HCT116 (cell line): Measurements from ENCODE around the gene PDE4D. TPM values are rescaled to one million over a fixed set of nuclear protein-coding genes. Genes with fewer than 3 reads are reported as not detected.

ENCODE experiments used
- ATAC-seq: fragments of 200-7000 bp; cut with Tn5 transposase; 2 replicates; pipeline ENCODE4 v1.9.1; 2020; ENCODE audit warnings: mild to moderate bottlenecking, moderate library complexity
- BruUV-seq: library from RNA; stranded (reverse); fragments of 400-500 nt; replicated peaks from 2 replicates; lab custom pipeline; 2021; lab: Mats Ljungman, UMichigan
- CTCF ChIA-PET: fragments of 300-600 bp; sonication (Branson Sonifier 250); formaldehyde crosslinking; loops from one replicate; lab custom pipeline; 2021; ENCODE audit warnings: antibody characterized with exemption; lab: Charles Lee
- POLR2A ChIA-PET: fragments of 300-600, 350-600 bp; sonication (Branson Sonifier 250); formaldehyde crosslinking; loops from one replicate; lab custom pipeline; 2021; ENCODE audit warnings: antibody characterized with exemption; lab: Charles Lee
- RAD21 ChIA-PET, 2 experiments: fragments of 300-600 bp; sonication (Branson Sonifier 250); formaldehyde crosslinking; loops; one replicate each; lab custom pipeline; 2023; ENCODE audit warnings: low total read pairs in 2 of 2; ENCODE audit not compliant: uncharacterized antibody in 2 of 2, unreplicated experiment in 2 of 2, low non-redundant PET in 1 of 2; lab: Charles Lee
- DNase-seq: peaks from one replicate; pipeline ENCODE4 v3.0.0-alpha.2; 2010; ENCODE audit warnings: low read depth, low spot score
- H2AFZ ChIP-seq: fragments of 200-600 bp; shearing (Covaris generic), sonication (generic); 2 replicates; pipeline ENCODE4 v1.6.1; 2017; ENCODE audit warnings: low read depth, mixed run types, mixed read lengths, antibody characterized with exemption, low read length; ENCODE audit not compliant: poor library complexity, severe bottlenecking
- H3K27ac ChIP-seq: 2 replicates; pipeline ENCODE4 v1.5.1; 2012; ENCODE audit warnings: low read depth, low read length
- H3K27me3 ChIP-seq: fragments of 200-600 bp; sonication (generic); 2 replicates; pipeline ENCODE4 v1.6.1; 2016; ENCODE audit warnings: mixed run types, low read length, mixed read lengths; ENCODE audit not compliant: insufficient read depth
- H3K36me3 ChIP-seq, 2 experiments: fragments of 200-500 bp in 1 of 2; fragments of 200-600 bp in 1 of 2; sonication (Bioruptor generic) in 1 of 2; sonication (generic) in 1 of 2; 2 replicates each; pipeline versions ENCODE4 v1.5.1 to v1.6.1; 2014 to 2016; ENCODE audit warnings: low read length in 2 of 2, inconsistent platforms in 1 of 2, mixed read lengths in 1 of 2, mixed run types in 1 of 2; ENCODE audit not compliant: insufficient read depth in 2 of 2, control insufficient read depth in 1 of 2
- H3K4me1 ChIP-seq, 2 experiments: fragments of 200-600 bp in 1 of 2; sonication (generic) in 1 of 2; 2 replicates each; pipeline versions ENCODE4 v1.5.1 to v1.6.1; 2012 to 2017; ENCODE audit warnings: low read length in 2 of 2, inconsistent platforms in 1 of 2, mild to moderate bottlenecking in 1 of 2, mixed read lengths in 1 of 2, mixed run types in 1 of 2, moderate library complexity in 1 of 2; ENCODE audit not compliant: insufficient read depth in 2 of 2, control insufficient read depth in 1 of 2
- H3K4me2 ChIP-seq: fragments of 200-600 bp; sonication (generic); 2 replicates; pipeline ENCODE4 v1.6.1; 2017; ENCODE audit warnings: mixed run types, low read length, mixed read lengths
- H3K4me3 ChIP-seq, 2 experiments: fragments of 200-600 bp in 1 of 2; sonication (generic) in 1 of 2; replicated peaks in 1 of 2; 2 replicates each; pipeline ENCODE4 v1.5.1; 2011 to 2016; ENCODE audit warnings: low read length in 2 of 2, control low read depth in 1 of 2, low read depth in 1 of 2, mild to moderate bottlenecking in 1 of 2, mixed read lengths in 1 of 2, mixed run types in 1 of 2
- H3K79me2 ChIP-seq: fragments of 200-600 bp; sonication (generic); 2 replicates; pipeline ENCODE4 v1.6.1; 2017; ENCODE audit warnings: mild to moderate bottlenecking, mixed run types, low read length, moderate library complexity, mixed read lengths; ENCODE audit not compliant: insufficient read depth
- H3K9ac ChIP-seq: fragments of 200-600 bp; sonication (generic); 2 replicates; pipeline ENCODE4 v1.6.1; 2016; ENCODE audit warnings: low read length, mixed read lengths
- H3K9me2 ChIP-seq: fragments of 200-600 bp; sonication (generic), shearing (Covaris generic); 2 replicates; pipeline ENCODE4 v1.6.1; 2017; ENCODE audit warnings: mixed run types, mild to moderate bottlenecking, moderate library complexity; ENCODE audit not compliant: insufficient read depth
- H3K9me3 ChIP-seq, 2 experiments: fragments of 200-500 bp in 1 of 2; fragments of 200-600 bp in 1 of 2; sonication (Bioruptor generic) in 1 of 2; sonication (generic) in 1 of 2; 2 replicates each; pipeline ENCODE4 v1.6.1; 2014 to 2017; ENCODE audit warnings: low read length in 2 of 2, mixed read lengths in 2 of 2, inconsistent platforms in 1 of 2, low read depth in 1 of 2, mild to moderate bottlenecking in 1 of 2, mixed run types in 1 of 2, moderate library complexity in 1 of 2; ENCODE audit not compliant: control insufficient read depth in 1 of 2, insufficient read depth in 1 of 2
- H4K20me1 ChIP-seq: fragments of 200-600 bp; sonication (generic), shearing (Covaris generic); 2 replicates; pipeline ENCODE4 v1.6.1; 2017; ENCODE audit warnings: mixed run types, mild to moderate bottlenecking, moderate library complexity; ENCODE audit not compliant: insufficient read depth
- CBX3 ChIP-seq: IDR thresholded peaks from 2 replicates; pipeline ENCODE4 v1.6.1; 2012; ENCODE audit warnings: low read depth
- CEBPB ChIP-seq: IDR thresholded peaks from 2 replicates; pipeline ENCODE4 v1.6.1; 2012; ENCODE audit warnings: low read depth
- ELF1 ChIP-seq: IDR thresholded peaks from 2 replicates; pipeline ENCODE4 v1.6.1; 2012; ENCODE audit warnings: low read depth, borderline replicate concordance
- FOSL1 ChIP-seq: IDR thresholded peaks from 2 replicates; pipeline ENCODE4 v1.6.1; 2012; ENCODE audit warnings: low read depth
- JUND ChIP-seq: IDR thresholded peaks from 2 replicates; pipeline ENCODE4 v1.6.1; 2012
- POLR2A ChIP-seq: IDR thresholded peaks from 2 replicates; pipeline ENCODE4 v1.7.0; 2011; ENCODE audit warnings: borderline replicate concordance; ENCODE audit not compliant: insufficient read depth, insufficient read length; ENCODE audit errors: extremely low read depth
- POLR2AphosphoS5 ChIP-seq: IDR thresholded peaks from 2 replicates; pipeline ENCODE4 v1.6.1; 2011; ENCODE audit warnings: mild to moderate bottlenecking, low read depth, low read length, moderate library complexity
- RAD21 ChIP-seq: IDR thresholded peaks from 2 replicates; pipeline ENCODE4 v1.6.1; 2012; ENCODE audit warnings: low read depth, mild to moderate bottlenecking
- SIN3A ChIP-seq: IDR thresholded peaks from 2 replicates; pipeline ENCODE4 v1.6.1; 2012; ENCODE audit warnings: low read depth
- SRF ChIP-seq: IDR thresholded peaks from 2 replicates; pipeline ENCODE4 v1.6.1; 2012; ENCODE audit warnings: low read depth
- TCF7L2 ChIP-seq: IDR thresholded peaks from 2 replicates; pipeline ENCODE4 v1.7.0; 2011; ENCODE audit warnings: borderline replicate concordance, inconsistent platforms; ENCODE audit not compliant: insufficient read depth, insufficient read length; ENCODE audit errors: extremely low read depth
- ZFX ChIP-seq: fragments of 450-650 bp; IDR thresholded peaks from 2 replicates; pipeline ENCODE4 v1.6.1; 2017
- ZNF274 ChIP-seq: fragments of 200-500 bp; sonication (Bioruptor generic); IDR thresholded peaks from 2 replicates; pipeline ENCODE4 v1.6.1; 2014; ENCODE audit warnings: mild to moderate bottlenecking, low read depth, low read length, inconsistent platforms
- intact Hi-C: fragments of 100-400 bp; cut with micrococcal nuclease; formaldehyde crosslinking; loops from 2 replicates; pipeline ENCODE4 v1.10.0; 2022
- total RNA-seq: library from RNA; stranded (reverse); gene quantifications from one replicate; pipeline ENCODE4 v1.2.1, GENCODE V29; 2021; ENCODE audit not compliant: unreplicated experiment
- TF ChIP-seq, protein P1 (sequence below): IDR thresholded peaks from 2 replicates; pipeline ENCODE4 v1.6.1; 2012
- TF ChIP-seq, protein P2 (sequence below): IDR thresholded peaks from 2 replicates; pipeline ENCODE4 v1.6.1; 2012; ENCODE audit warnings: low read depth
- TF ChIP-seq, protein P3 (sequence below), 3 experiments: fragments of 200-600 bp in 1 of 3; sonication (generic) in 1 of 3; IDR thresholded peaks in 2 of 3; conservative IDR thresholded peaks in 1 of 3; 2 replicates each; pipeline ENCODE4 v1.5.1; 2012 to 2017; ENCODE audit warnings: low read depth in 2 of 3, low read length in 2 of 3, antibody characterized with exemption in 1 of 3, borderline replicate concordance in 1 of 3, control low read depth in 1 of 3, mild to moderate bottlenecking in 1 of 3, mixed read lengths in 1 of 3, mixed run types in 1 of 3, moderate library complexity in 1 of 3; ENCODE audit not compliant: insufficient read depth in 1 of 3
- TF ChIP-seq, protein P4 (sequence below): IDR thresholded peaks from 2 replicates; pipeline ENCODE4 v1.6.1; 2012

Gene PDE4D
- total RNA-seq, 1 experiment from 2014 or later: 1.1 TPM

DNA sequence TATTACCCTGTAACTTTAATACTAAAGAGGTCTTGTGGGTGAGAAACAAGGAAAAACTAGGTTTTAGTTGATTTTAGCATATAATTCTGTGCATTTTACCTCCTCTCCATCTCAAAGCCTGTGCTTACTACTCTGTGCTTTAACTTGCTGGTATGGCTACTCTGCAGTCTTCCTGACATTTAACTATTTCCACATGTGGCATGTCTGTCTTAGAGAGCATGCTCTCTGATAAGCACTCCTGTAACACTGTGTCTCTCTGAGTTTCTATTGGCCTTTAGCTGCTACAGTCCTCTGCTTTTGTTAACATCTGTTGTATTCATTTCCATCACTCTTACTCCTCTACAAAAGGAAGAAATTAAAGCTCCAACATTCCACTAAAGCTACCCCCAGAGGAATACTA lies 892.4 kb downstream of the PDE4D start:
- BruUV-seq: no TSS peak
- no peaks in the 10 kb centered on the region for H3K9me2 ChIP-seq

More for the DNA sequence above, 892.4 kb downstream of the PDE4D start:
- POLR2A ChIA-PET: no interaction called here
- CTCF ChIA-PET: no interaction called here
- DNase-seq: no peak
- no peak for TF ChIP-seq RAD21
- TF ChIP-seq SIN3A: no peak
- TF ChIP-seq ZNF274: no peak
- TF ChIP-seq ZFX: no peak
- TF ChIP-seq TCF7L2: no peak
- no peak for TF ChIP-seq JUND
- no peak for TF ChIP-seq ELF1
- TF ChIP-seq POLR2A: no peak
- TF ChIP-seq FOSL1: no peak
- TF ChIP-seq, protein P1, sequence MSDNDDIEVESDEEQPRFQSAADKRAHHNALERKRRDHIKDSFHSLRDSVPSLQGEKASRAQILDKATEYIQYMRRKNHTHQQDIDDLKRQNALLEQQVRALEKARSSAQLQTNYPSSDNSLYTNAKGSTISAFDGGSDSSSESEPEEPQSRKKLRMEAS: no peak
- no peak for TF ChIP-seq CEBPB
- TF ChIP-seq, protein P2, sequence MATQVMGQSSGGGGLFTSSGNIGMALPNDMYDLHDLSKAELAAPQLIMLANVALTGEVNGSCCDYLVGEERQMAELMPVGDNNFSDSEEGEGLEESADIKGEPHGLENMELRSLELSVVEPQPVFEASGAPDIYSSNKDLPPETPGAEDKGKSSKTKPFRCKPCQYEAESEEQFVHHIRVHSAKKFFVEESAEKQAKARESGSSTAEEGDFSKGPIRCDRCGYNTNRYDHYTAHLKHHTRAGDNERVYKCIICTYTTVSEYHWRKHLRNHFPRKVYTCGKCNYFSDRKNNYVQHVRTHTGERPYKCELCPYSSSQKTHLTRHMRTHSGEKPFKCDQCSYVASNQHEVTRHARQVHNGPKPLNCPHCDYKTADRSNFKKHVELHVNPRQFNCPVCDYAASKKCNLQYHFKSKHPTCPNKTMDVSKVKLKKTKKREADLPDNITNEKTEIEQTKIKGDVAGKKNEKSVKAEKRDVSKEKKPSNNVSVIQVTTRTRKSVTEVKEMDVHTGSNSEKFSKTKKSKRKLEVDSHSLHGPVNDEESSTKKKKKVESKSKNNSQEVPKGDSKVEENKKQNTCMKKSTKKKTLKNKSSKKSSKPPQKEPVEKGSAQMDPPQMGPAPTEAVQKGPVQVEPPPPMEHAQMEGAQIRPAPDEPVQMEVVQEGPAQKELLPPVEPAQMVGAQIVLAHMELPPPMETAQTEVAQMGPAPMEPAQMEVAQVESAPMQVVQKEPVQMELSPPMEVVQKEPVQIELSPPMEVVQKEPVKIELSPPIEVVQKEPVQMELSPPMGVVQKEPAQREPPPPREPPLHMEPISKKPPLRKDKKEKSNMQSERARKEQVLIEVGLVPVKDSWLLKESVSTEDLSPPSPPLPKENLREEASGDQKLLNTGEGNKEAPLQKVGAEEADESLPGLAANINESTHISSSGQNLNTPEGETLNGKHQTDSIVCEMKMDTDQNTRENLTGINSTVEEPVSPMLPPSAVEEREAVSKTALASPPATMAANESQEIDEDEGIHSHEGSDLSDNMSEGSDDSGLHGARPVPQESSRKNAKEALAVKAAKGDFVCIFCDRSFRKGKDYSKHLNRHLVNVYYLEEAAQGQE: no peak
- TF ChIP-seq POLR2AphosphoS5: no peak
- no peak for TF ChIP-seq SRF
- no peak for TF ChIP-seq CBX3
- TF ChIP-seq, protein P3, sequence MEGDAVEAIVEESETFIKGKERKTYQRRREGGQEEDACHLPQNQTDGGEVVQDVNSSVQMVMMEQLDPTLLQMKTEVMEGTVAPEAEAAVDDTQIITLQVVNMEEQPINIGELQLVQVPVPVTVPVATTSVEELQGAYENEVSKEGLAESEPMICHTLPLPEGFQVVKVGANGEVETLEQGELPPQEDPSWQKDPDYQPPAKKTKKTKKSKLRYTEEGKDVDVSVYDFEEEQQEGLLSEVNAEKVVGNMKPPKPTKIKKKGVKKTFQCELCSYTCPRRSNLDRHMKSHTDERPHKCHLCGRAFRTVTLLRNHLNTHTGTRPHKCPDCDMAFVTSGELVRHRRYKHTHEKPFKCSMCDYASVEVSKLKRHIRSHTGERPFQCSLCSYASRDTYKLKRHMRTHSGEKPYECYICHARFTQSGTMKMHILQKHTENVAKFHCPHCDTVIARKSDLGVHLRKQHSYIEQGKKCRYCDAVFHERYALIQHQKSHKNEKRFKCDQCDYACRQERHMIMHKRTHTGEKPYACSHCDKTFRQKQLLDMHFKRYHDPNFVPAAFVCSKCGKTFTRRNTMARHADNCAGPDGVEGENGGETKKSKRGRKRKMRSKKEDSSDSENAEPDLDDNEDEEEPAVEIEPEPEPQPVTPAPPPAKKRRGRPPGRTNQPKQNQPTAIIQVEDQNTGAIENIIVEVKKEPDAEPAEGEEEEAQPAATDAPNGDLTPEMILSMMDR (IDR thresholded peaks at IDR 0.05 in 2 of 3, conservative IDR thresholded peaks at IDR 0.05 in 1 of 3; ENCODE audit: borderline replicate concordance in 1 of 3, insufficient read depth in 1 of 3, low read depth in 2 of 3, low read length in 2 of 3): no peak
- TF ChIP-seq, protein P4, sequence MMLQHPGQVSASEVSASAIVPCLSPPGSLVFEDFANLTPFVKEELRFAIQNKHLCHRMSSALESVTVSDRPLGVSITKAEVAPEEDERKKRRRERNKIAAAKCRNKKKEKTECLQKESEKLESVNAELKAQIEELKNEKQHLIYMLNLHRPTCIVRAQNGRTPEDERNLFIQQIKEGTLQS: no peak
- Histone ChIP-seq H3K9ac (no peak overlapping the region), H3K79me2 (no peaks in the 10 kb centered on the region), H3K4me1 (no peaks in the 10 kb centered on the region), H3K36me3 (no peaks in the 10 kb centered on the region), H3K4me3 (no peak overlapping the region), H3K4me2 (no peak overlapping the region), H3K27me3 (peaks cover 18% of the 10 kb centered on the region), H3K9me3 (no peaks in the 10 kb centered on the region), H3K27ac (no peak overlapping the region), H4K20me1 (no peaks in the 10 kb centered on the region), H2AFZ (no peak overlapping the region)
- intact Hi-C loops: no loop called here
- RAD21 ChIA-PET: no interaction called here
- no peak for ATAC-seq
